Stimulated activated CD4-positive, alpha-beta T cell treated with anti-CD3 and anti-CD28 coated beads, TNF-alpha, amount 100 ng/mL, for 1 hour (primary cell): ENCODE data around the gene SKOR1.
A peak's percentile ranks its signal among the peaks of the same experiment; 100 is the strongest.

ENCODE experiments used
- DNase-seq, 3 donors: peaks; one replicate each; pipeline ENCODE4 v3.0.0-alpha.2; 2020; ENCODE audit warnings: low read depth in 3 of 3, low spot score in 1 of 3

Gene SKOR1

GRCh38 chr15:67824976-67825880, at the start of gene SKOR1:
Gene SKOR1 (plus strand): TSS chr15:67825509. CDS start chr15:67825603, 94 bp downstream.
- DNase-seq = no peak

GRCh38 chr15:67775998-67776397, 49.3 kb upstream of the SKOR1 start:
- DNase-seq = no peak

- DNase-seq = no peak
Observed at GRCh38 chr15:67776600-67776999, 48.7 kb upstream of the SKOR1 start.

GRCh38 chr15:67777071-67777470, 48.2 kb upstream of the SKOR1 start:
- DNase-seq = no peak

GRCh38 chr15:67777773-67778172, 47.5 kb upstream of the SKOR1 start:
- DNase-seq = no peak

- no peak for DNase-seq
Observed at GRCh38 chr15:67778968-67779548, 46.3 kb upstream of the SKOR1 start.

GRCh38 chr15:67779549-67780111, 45.7 kb upstream of the SKOR1 start:
- no peak for DNase-seq

GRCh38 chr15:67781061-67781460, 44.2 kb upstream of the SKOR1 start:
- no peak for DNase-seq

GRCh38 chr15:67781907-67782690, 43.2 kb upstream of the SKOR1 start:
- no peak for DNase-seq

- no peak for DNase-seq
Observed at GRCh38 chr15:67782691-67782991, 42.7 kb upstream of the SKOR1 start.

- peak in 1 of 3 donors; percentile 19 for DNase-seq
Observed at GRCh38 chr15:67783303-67783702, 42.0 kb upstream of the SKOR1 start.

- DNase-seq = no peak
Observed at GRCh38 chr15:67784090-67784781, 41.1 kb upstream of the SKOR1 start.

- DNase-seq = no peak
Observed at GRCh38 chr15:67784856-67785430, 40.4 kb upstream of the SKOR1 start.

- DNase-seq = no peak
Observed at GRCh38 chr15:67785431-67785830, 39.9 kb upstream of the SKOR1 start.

- no peak for DNase-seq
Observed at GRCh38 chr15:67786646-67787045, 38.7 kb upstream of the SKOR1 start.

- no peak for DNase-seq
Observed at GRCh38 chr15:67788986-67789385, 36.3 kb upstream of the SKOR1 start.

GRCh38 chr15:67790610-67791319, 34.5 kb upstream of the SKOR1 start:
- DNase-seq = no peak

- DNase-seq = no peak
Observed at GRCh38 chr15:67792250-67792942, 32.9 kb upstream of the SKOR1 start.

- peak in 1 of 3 donors; percentile 27 for DNase-seq
Observed at GRCh38 chr15:67794832-67795574, 30.3 kb upstream of the SKOR1 start.
